Parathyroid adenoma (tissue), 2 donors: ENCODE results near the gene MACF1.
"Not testable (repeated sequence)": the region's sequence is repeated elsewhere in the genome, so short reads cannot be mapped to it uniquely, and the experiment has no call there.

Experiments
- H2AFZ ChIP-seq: fragments of 300-600 bp; sonication (generic); one replicate; pipeline ENCODE4 v1.7.0; 2017; ENCODE audit warnings: antibody characterized with exemption, mild to moderate bottlenecking
- H3K27ac ChIP-seq: fragments of 300-600 bp; sonication (generic); one replicate; pipeline ENCODE4 v1.7.0; 2017
- H3K27me3 ChIP-seq: fragments of 300-600 bp; sonication (generic); one replicate; pipeline ENCODE4 v1.7.0; 2017; ENCODE audit warnings: low read length; ENCODE audit not compliant: control insufficient read depth, insufficient read depth
- H3K36me3 ChIP-seq: fragments of 300-600 bp; sonication (generic); one replicate; pipeline ENCODE4 v1.7.0; 2017; ENCODE audit warnings: low read length; ENCODE audit not compliant: control insufficient read depth, insufficient read depth
- H3K4me1 ChIP-seq: fragments of 300-600 bp; sonication (generic); one replicate; pipeline ENCODE4 v1.7.0; 2017; ENCODE audit warnings: control low read depth
- H3K4me2 ChIP-seq: fragments of 300-600 bp; sonication (generic); one replicate; pipeline ENCODE4 v1.7.0; 2017; ENCODE audit warnings: low read length
- H3K4me3 ChIP-seq: fragments of 300-600 bp; sonication (generic); one replicate; pipeline ENCODE4 v1.7.0; 2017; ENCODE audit warnings: low read depth, low read length
- H3K79me2 ChIP-seq: fragments of 300-600 bp; sonication (generic); one replicate; pipeline ENCODE4 v1.7.0; 2017; ENCODE audit warnings: control low read depth
- H3K9ac ChIP-seq: fragments of 300-600 bp; sonication (generic); one replicate; pipeline ENCODE4 v1.7.0; 2017; ENCODE audit warnings: mild to moderate bottlenecking
- H3K9me3 ChIP-seq: fragments of 300-600 bp; sonication (generic); one replicate; pipeline ENCODE4 v1.7.0; 2017; ENCODE audit warnings: low read length; ENCODE audit not compliant: control insufficient read depth
- TF ChIP-seq, protein P1 (sequence below): fragments of 300-600 bp; sonication (generic); IDR thresholded peaks from one replicate; pipeline ENCODE4 v1.7.0; 2017; ENCODE audit warnings: antibody characterized with exemption, mild to moderate bottlenecking
- donor health status: primary hyperparathyroidism.

MACF1 gene

GRCh38 chr1:39159224-39160036, 45.1 kb upstream of the MACF1 start:
- Histone ChIP-seq H3K9ac (no peak overlapping the region), H3K4me3 (no peak overlapping the region), H3K4me1 (peaks cover 7% of the 10 kb centered on the region)

GRCh38 chr1:39160703-39161102, 43.8 kb upstream of the MACF1 start:
- no peaks in the 10 kb centered on the region for H3K9me3 ChIP-seq
- no peak overlapping the region for H3K27ac ChIP-seq
- no peaks in the 10 kb centered on the region for H3K4me1 ChIP-seq
- TF ChIP-seq, protein P1, sequence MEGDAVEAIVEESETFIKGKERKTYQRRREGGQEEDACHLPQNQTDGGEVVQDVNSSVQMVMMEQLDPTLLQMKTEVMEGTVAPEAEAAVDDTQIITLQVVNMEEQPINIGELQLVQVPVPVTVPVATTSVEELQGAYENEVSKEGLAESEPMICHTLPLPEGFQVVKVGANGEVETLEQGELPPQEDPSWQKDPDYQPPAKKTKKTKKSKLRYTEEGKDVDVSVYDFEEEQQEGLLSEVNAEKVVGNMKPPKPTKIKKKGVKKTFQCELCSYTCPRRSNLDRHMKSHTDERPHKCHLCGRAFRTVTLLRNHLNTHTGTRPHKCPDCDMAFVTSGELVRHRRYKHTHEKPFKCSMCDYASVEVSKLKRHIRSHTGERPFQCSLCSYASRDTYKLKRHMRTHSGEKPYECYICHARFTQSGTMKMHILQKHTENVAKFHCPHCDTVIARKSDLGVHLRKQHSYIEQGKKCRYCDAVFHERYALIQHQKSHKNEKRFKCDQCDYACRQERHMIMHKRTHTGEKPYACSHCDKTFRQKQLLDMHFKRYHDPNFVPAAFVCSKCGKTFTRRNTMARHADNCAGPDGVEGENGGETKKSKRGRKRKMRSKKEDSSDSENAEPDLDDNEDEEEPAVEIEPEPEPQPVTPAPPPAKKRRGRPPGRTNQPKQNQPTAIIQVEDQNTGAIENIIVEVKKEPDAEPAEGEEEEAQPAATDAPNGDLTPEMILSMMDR = no peak
- no peak overlapping the region for H3K9ac ChIP-seq
- H3K4me3 ChIP-seq = no peak overlapping the region
- peaks cover 2% of the 10 kb centered on the region for H3K36me3 ChIP-seq
- peaks cover 12% of the 10 kb centered on the region for H3K79me2 ChIP-seq
- H3K4me2 ChIP-seq = no peak overlapping the region
- no peak overlapping the region for H2AFZ ChIP-seq
- no peaks in the 10 kb centered on the region for H3K27me3 ChIP-seq

More at GRCh38 chr1:39159224-39160036, 45.1 kb upstream of the MACF1 start:
- TF ChIP-seq, protein P1 = no peak
- Histone ChIP-seq H3K9me3 (no peaks in the 10 kb centered on the region), H3K4me2 (no peak overlapping the region), H3K36me3 (no peaks in the 10 kb centered on the region), H3K27me3 (no peaks in the 10 kb centered on the region), H2AFZ (no peak overlapping the region), H3K79me2 (peaks cover 12% of the 10 kb centered on the region), H3K27ac (no peak overlapping the region)

GRCh38 chr1:39161811-39162210, 42.7 kb upstream of the MACF1 start:
- not testable (repeated sequence) for H3K9ac ChIP-seq, H3K27me3 ChIP-seq, H3K4me2 ChIP-seq, H3K27ac ChIP-seq, H3K36me3 ChIP-seq, H2AFZ ChIP-seq, H3K79me2 ChIP-seq, H3K4me3 ChIP-seq, H3K4me1 ChIP-seq, H3K9me3 ChIP-seq

DNA sequence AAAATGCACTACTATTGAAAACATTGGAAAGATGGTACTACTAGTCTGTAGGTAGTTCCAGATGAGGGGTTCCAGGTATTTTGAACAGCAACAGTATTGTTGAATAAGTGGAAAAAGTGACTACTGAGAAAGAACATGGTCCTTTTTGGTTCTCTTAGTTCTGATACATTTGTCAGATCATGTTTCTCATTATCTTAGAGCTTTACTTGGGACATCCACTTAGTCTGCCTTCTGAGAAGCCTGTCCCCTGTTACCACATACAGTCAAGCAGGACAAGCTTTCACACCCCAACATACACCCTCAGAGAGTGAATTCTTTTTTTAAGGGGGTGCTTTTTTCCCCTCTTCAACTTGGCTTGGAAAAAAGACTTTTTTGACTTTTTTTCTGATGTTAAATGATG, 41.0 kb upstream of the MACF1 start:
- Histone ChIP-seq H3K9ac (no peak overlapping the region), H3K9me3 (no peaks in the 10 kb centered on the region), H3K36me3 (peaks cover 2% of the 10 kb centered on the region), H3K27ac (no peak overlapping the region), H2AFZ (no peak overlapping the region), H3K4me1 (peaks cover 5% of the 10 kb centered on the region), H3K27me3 (no peaks in the 10 kb centered on the region), H3K4me2 (no peak overlapping the region), H3K4me3 (no peak overlapping the region), H3K79me2 (peaks cover 16% of the 10 kb centered on the region)
- TF ChIP-seq, protein P1 = no peak

- no peak overlapping the region for H3K27ac ChIP-seq
- H3K9me3 ChIP-seq = no peaks in the 10 kb centered on the region
- no peak overlapping the region for H3K4me3 ChIP-seq
- H3K4me2 ChIP-seq = no peak overlapping the region
- no peaks in the 10 kb centered on the region for H3K27me3 ChIP-seq
- H2AFZ ChIP-seq = no peak overlapping the region
- H3K79me2 ChIP-seq = peaks cover 20% of the 10 kb centered on the region
- peaks cover 5% of the 10 kb centered on the region for H3K4me1 ChIP-seq
- no peak overlapping the region for H3K9ac ChIP-seq
- peaks cover 2% of the 10 kb centered on the region for H3K36me3 ChIP-seq
- TF ChIP-seq, protein P1 = no peak
These were observed 40.2 kb upstream of the MACF1 start for GRCh38 chr1:39164256-39164655.
